GM12878 (cell line): ENCODE results near the gene ELL2. TPM values are rescaled to one million over a fixed set of nuclear protein-coding genes. Genes with fewer than 3 reads are reported as not detected.

ENCODE experiments used
- ATAC-seq: fragments of 200-7000 bp; cut with Tn5 transposase; 3 replicates; pipeline ENCODE4 v1.9.1; 2020; ENCODE audit warnings: mild to moderate bottlenecking, moderate library complexity
- BruUV-seq: library from RNA; stranded (reverse); fragments of 400-500 nt; replicated peaks from 2 replicates; lab custom pipeline; 2021; lab: Mats Ljungman, UMichigan
- CTCF ChIA-PET: fragments of 300-600 bp; sonication (Branson Sonifier 250); formaldehyde crosslinking; extraction: SDS; loops from one replicate; lab custom pipeline; 2021; ENCODE audit warnings: inconsistent platforms; lab: Yijun Ruan, JAX
- POLR2A ChIA-PET: fragments of 350-600 bp; formaldehyde crosslinking; extraction: SDS; loops from one replicate; lab custom pipeline; 2021; ENCODE audit warnings: inconsistent platforms; lab: Charles Lee
- RAD21 ChIA-PET: fragments of 300-600 bp; sonication (Branson Sonifier 250); formaldehyde crosslinking; loops from one replicate; lab custom pipeline; 2023; ENCODE audit warnings: antibody characterized with exemption; ENCODE audit not compliant: unreplicated experiment; lab: Charles Lee
- SMC1A ChIA-PET: fragments of 300-600 bp; sonication (Branson Sonifier 250); formaldehyde crosslinking; loops from one replicate; lab custom pipeline; 2023; ENCODE audit not compliant: unreplicated experiment, uncharacterized antibody; lab: Charles Lee
- DNase-seq: peaks from one replicate; pipeline ENCODE4 v3.0.0-alpha.2; 2011; ENCODE audit warnings: low read depth, low spot score
- FAIRE-seq: peaks from 3 replicates; lab custom pipeline; 2011; peaks lifted over from hg19 to GRCh38; lab: Jason Lieb, UNC
- H2AFZ ChIP-seq: 2 replicates; pipeline ENCODE4 v1.6.0; 2011; ENCODE audit warnings: low read depth, low read length, control low read depth; ENCODE audit not compliant: control insufficient read depth
- H3K27ac ChIP-seq: 2 replicates; pipeline ENCODE4 v1.5.1; 2011; ENCODE audit warnings: control low read depth; ENCODE audit not compliant: control insufficient read depth, insufficient read depth
- H3K27me3 ChIP-seq, 2 experiments: replicated peaks in 1 of 2; 2 replicates each; pipeline versions ENCODE4 v1.6.0 to v1.6.1; 2011; ENCODE audit warnings: low read length in 1 of 2; ENCODE audit not compliant: control insufficient read depth in 2 of 2, insufficient read depth in 2 of 2
- H3K36me3 ChIP-seq, 2 experiments: 2 replicates each; pipeline ENCODE4 v1.5.1; 2011; ENCODE audit warnings: low read length in 1 of 2; ENCODE audit not compliant: control insufficient read depth in 2 of 2, insufficient read depth in 2 of 2
- H3K4me1 ChIP-seq: 2 replicates; pipeline ENCODE4 v1.6.1; 2011; ENCODE audit warnings: mild to moderate bottlenecking, low read length, moderate library complexity, mixed read lengths; ENCODE audit not compliant: control insufficient read depth, insufficient read depth
- H3K4me2 ChIP-seq: 2 replicates; pipeline ENCODE4 v1.6.0; 2011; ENCODE audit warnings: control low read depth; ENCODE audit not compliant: control insufficient read depth, insufficient read depth
- H3K4me3 ChIP-seq: fragments of 200-600 bp; sonication (generic); 2 replicates; pipeline ENCODE4 v1.5.1; 2016
- H3K79me2 ChIP-seq: 2 replicates; pipeline ENCODE4 v1.6.0; 2011; ENCODE audit warnings: low read length; ENCODE audit not compliant: control insufficient read depth, insufficient read depth
- H3K9ac ChIP-seq: 2 replicates; pipeline ENCODE4 v1.8.0; 2011; ENCODE audit warnings: low read length, control low read depth, mixed read lengths; ENCODE audit not compliant: control insufficient read depth, insufficient read depth
- H3K9me3 ChIP-seq: replicated peaks from 3 replicates; pipeline ENCODE4 v1.5.1; 2011; ENCODE audit warnings: mild to moderate bottlenecking, low read length; ENCODE audit not compliant: control insufficient read depth, insufficient read depth
- H4K20me1 ChIP-seq: 2 replicates; pipeline ENCODE4 v1.6.0; 2011; ENCODE audit not compliant: control insufficient read depth, insufficient read depth
- CUX1 ChIP-seq: IDR thresholded peaks from 2 replicates; pipeline ENCODE4 v1.6.1; 2012; ENCODE audit warnings: improper control_type of control experiment, low read depth, low read length; ENCODE audit not compliant: insufficient replicate concordance
- E4F1 ChIP-seq: fragments of 450-650 bp; IDR thresholded peaks from 2 replicates; pipeline ENCODE4 v1.6.1; 2018; ENCODE audit warnings: borderline replicate concordance, mild to moderate bottlenecking; ENCODE audit not compliant: partially characterized antibody
- HDAC6 ChIP-seq: fragments of 200-600 bp; sonication (generic); IDR thresholded peaks from one replicate; pipeline ENCODE4 v1.8.0; 2017; ENCODE audit warnings: antibody characterized with exemption; ENCODE audit not compliant: unreplicated experiment
- POLR2AphosphoS2 ChIP-seq: IDR thresholded peaks from 2 replicates; pipeline ENCODE4 v1.6.1; 2011; ENCODE audit warnings: low read depth, mild to moderate bottlenecking, low read length, improper control_type of control experiment, moderate library complexity
- SIN3A ChIP-seq: IDR thresholded peaks from 2 replicates; pipeline ENCODE4 v1.6.1; 2012; ENCODE audit warnings: low read depth, low read length, improper control_type of control experiment
- WGBS: methylation state at CpG from one replicate; pipeline ENCODE4 v1.1.6; 2016; ENCODE audit warnings: low lambda C conversion rate; ENCODE audit not compliant: insufficient replicate concordance, insufficient coverage; ENCODE audit errors: missing lambda C conversion rate; 5-methylcytosine and 5-hydroxymethylcytosine counted together
- in situ Hi-C: fragments of 300-500 bp; cut with MboI; formaldehyde crosslinking; loops from 9 replicates; pipeline ENCODE4 v1.14.3; 2018; ENCODE audit warnings: mixed read lengths
- intact Hi-C: fragments of 100-400 bp; cut with micrococcal nuclease; formaldehyde crosslinking; loops from one replicate; pipeline ENCODE4 v1.14.2; 2022; ENCODE audit not compliant: unreplicated experiment
- polyA plus RNA-seq, 11 experiments: library from polyadenylated mRNA; depleted of rRNA in 4 of 11; unstranded in 6 of 11; stranded (reverse) in 5 of 11; fragments of >200 nt; fragmentation: Nextera tagmentation in 4 of 11; fragmentation: Illumina TruSeq in 1 of 11; extraction: Ambion mirVana in 4 of 11; extraction: Trizol in 1 of 11; gene quantifications; 1 replicate in 1 of 11; 2 replicates in 10 of 11; pipeline versions ENCODE4 v1.2.1 to v1.2.3, GENCODE V29; 2011 to 2016; ENCODE audit warnings: inconsistent platforms in 2 of 11, missing spikeins in 2 of 11, low read depth in 1 of 11
- total RNA-seq, 4 experiments: library from RNA; depleted of rRNA in 3 of 4; stranded (reverse); fragments of >200 nt in 3 of 4; fragmentation: Illumina TruSeq in 1 of 4; extraction: Trizol in 1 of 4; gene quantifications; 2 replicates each; pipeline versions ENCODE4 v1.2.1 to v1.2.3, GENCODE V29; 2013 to 2021

Gene ELL2
- total and polyA plus RNA-seq, 10 of the 15 experiments (the other 5 are each of a cell fraction or from before 2014, with no cell fraction given): 24.2 to 91.4 (median 57.4) TPM

GRCh38 chr5:95879661-95880060 is 82.0 kb downstream of the ELL2 start:
- WGBS: 97% methylated on average over 5 of the region's 5 CpGs
- no peak for ATAC-seq
- no peak for DNase-seq
- H3K9ac ChIP-seq: no peak overlapping the region
- no peaks in the 10 kb centered on the region for H3K36me3 ChIP-seq
- H2AFZ ChIP-seq: no peak overlapping the region
- ChIA-PET POLR2A (interaction anchor here (0.9 to 4.2 kb wide), 2 partner anchors 9 to 42 kb away, joined by 3 to 16 read pairs; no protein-coding TSS in a partner anchor), RAD21 (interaction anchor here (0.6 to 2.8 kb wide), 9 partner anchors 10 to 94 kb away, joined by 3 to 16 read pairs (median 5); partner anchors contain the start of gene ELL2), CTCF (interaction anchor here (0.7 to 3.2 kb wide), 7 partner anchors 9 to 458 kb away, joined by 3 to 23 read pairs (median 5); no protein-coding TSS in a partner anchor), SMC1A (interaction anchor here (0.9 to 4.5 kb wide), 7 partner anchors 9 to 69 kb away, joined by 3 to 29 read pairs (median 6); no protein-coding TSS in a partner anchor)
- in situ Hi-C loops (no loop called here), intact Hi-C loops (no loop called here)
- no TSS peak for BruUV-seq
- FAIRE-seq: no peak
- H3K9me3 ChIP-seq: no peaks in the 10 kb centered on the region; the same call in 2 of the 3 replicates
- no peaks in the 10 kb centered on the region for H3K79me2 ChIP-seq
- no peak overlapping the region for H3K27ac ChIP-seq
- H3K4me2 ChIP-seq: no peak overlapping the region
- peaks cover 9% of the 10 kb centered on the region; the same call in 1 of the 2 replicates for H3K4me1 ChIP-seq
- TF ChIP-seq HDAC6 (no peak), SIN3A (no peak), E4F1 (no peak), CUX1 (no peak), POLR2AphosphoS2 (no peak)
- no peaks in the 10 kb centered on the region; a peak in 1 of 4 replicates for H3K27me3 ChIP-seq
- no peak overlapping the region for H3K4me3 ChIP-seq
- no peaks in the 10 kb centered on the region for H4K20me1 ChIP-seq
